A549 (cell line): ENCODE measurements around the gene DNAAF5. TPM values are rescaled to one million over a fixed set of nuclear protein-coding genes. Genes with fewer than 3 reads are reported as not detected.

Experiments
- ATAC-seq, 2 experiments: fragments of 200-7000 bp in 1 of 2; fragments of >200 bp in 1 of 2; cut with Nextera tagmentation in 1 of 2; cut with Tn5 transposase in 1 of 2; 3 replicates each; pipeline versions ENCODE4 v1.8.0 to v1.9.1; 2018 to 2020; ENCODE audit warnings: mild to moderate bottlenecking in 1 of 2, moderate library complexity in 1 of 2
- CTCF ChIA-PET: fragments of 300-600 bp; sonication (Branson Sonifier 250); formaldehyde crosslinking; extraction: SDS; loops from one replicate; lab custom pipeline; 2021; ENCODE audit warnings: antibody characterized with exemption, inconsistent platforms; lab: Yijun Ruan, JAX
- POLR2A ChIA-PET: fragments of 350-600 bp; formaldehyde crosslinking; extraction: SDS; loops from one replicate; lab custom pipeline; 2021; ENCODE audit warnings: antibody characterized with exemption, inconsistent platforms; lab: Yijun Ruan, JAX
- DNase-seq, 2 experiments: peaks; one replicate each; pipeline versions ENCODE4 v3.0.0 to v3.0.0-alpha.2; 2011 to 2016; ENCODE audit warnings: low read depth in 1 of 2, low spot score in 1 of 2
- FAIRE-seq: peaks from 2 replicates; lab custom pipeline; 2011; peaks lifted over from hg19 to GRCh38; lab: Jason Lieb, UNC
- H3K27ac ChIP-seq, 2 experiments: fragments of >200 bp; sonication (Bioruptor Twin); formaldehyde crosslinking; 3 replicates each; pipeline ENCODE4 v1.5.1; 2016 to 2017
- H3K4me1 ChIP-seq: fragments of >200 bp; sonication (Bioruptor Twin); formaldehyde crosslinking; 3 replicates; pipeline ENCODE4 v1.6.1; 2016
- H3K4me2 ChIP-seq: fragments of >200 bp; sonication (Bioruptor Twin); formaldehyde crosslinking; 3 replicates; pipeline ENCODE4 v1.6.1; 2016
- H3K4me3 ChIP-seq: fragments of >200 bp; sonication (Bioruptor Twin); formaldehyde crosslinking; 3 replicates; pipeline ENCODE4 v1.5.1; 2016
- H3K9me3 ChIP-seq: fragments of >200 bp; sonication (Bioruptor Twin); formaldehyde crosslinking; 3 replicates; pipeline ENCODE4 v1.6.1; 2016
- CEBPB ChIP-seq, 2 experiments: fragments of >200 bp in 1 of 2; sonication (Bioruptor Twin) in 1 of 2; formaldehyde crosslinking in 1 of 2; IDR thresholded peaks; 2 replicates each; pipeline ENCODE4 v1.6.1; 2012 to 2016
- CHD4 ChIP-seq: fragments of 200-600 bp; sonication (generic); IDR thresholded peaks from 2 replicates; pipeline ENCODE4 v1.6.1; 2016; ENCODE audit warnings: antibody characterized with exemption, mild to moderate bottlenecking, borderline replicate concordance
- EHMT2 ChIP-seq: fragments of 200-600 bp; sonication (generic); IDR thresholded peaks from 2 replicates; pipeline ENCODE4 v1.6.1; 2016; ENCODE audit warnings: antibody characterized with exemption, low read depth, mild to moderate bottlenecking, moderate library complexity
- ELK1 ChIP-seq: fragments of 150-350 bp; IDR thresholded peaks from 2 replicates; pipeline ENCODE4 v1.6.1; 2014; ENCODE audit warnings: low read depth, mild to moderate bottlenecking, low read length
- EP300 ChIP-seq, 2 experiments: fragments of >200 bp; sonication (Bioruptor Twin); formaldehyde crosslinking; IDR thresholded peaks; 2 replicates in 1 of 2; 3 replicates in 1 of 2; pipeline ENCODE4 v1.6.1; 2016 to 2017
- FOSL2 ChIP-seq, 2 experiments: fragments of 450-650 bp in 1 of 2; fragments of >200 bp in 1 of 2; sonication (Bioruptor Twin) in 1 of 2; formaldehyde crosslinking; IDR thresholded peaks; 2 replicates each; pipeline versions ENCODE4 v1.5.0 to v1.6.1; 2016 to 2020; ENCODE audit warnings: mild to moderate bottlenecking in 1 of 2, moderate library complexity in 1 of 2
- HEYL ChIP-seq: fragments of 250-450 bp; sonication (Bioruptor Pico); IDR thresholded peaks from 2 replicates; pipeline ENCODE4 v1.8.0; 2021; ENCODE audit warnings: mild to moderate bottlenecking, moderate library complexity
- HOXB13 ChIP-seq: fragments of 250-450 bp; sonication (Bioruptor Pico); IDR thresholded peaks from 2 replicates; pipeline ENCODE4 v1.5.0; 2020; ENCODE audit warnings: low read depth, mild to moderate bottlenecking, moderate library complexity
- KDM1A ChIP-seq: fragments of 200-600 bp; sonication (generic); IDR thresholded peaks from 2 replicates; pipeline ENCODE4 v1.6.1; 2016; ENCODE audit warnings: low read depth, mild to moderate bottlenecking
- MAZ ChIP-seq: fragments of 150-350 bp; IDR thresholded peaks from 2 replicates; pipeline ENCODE4 v1.6.1; 2014; ENCODE audit warnings: antibody characterized with exemption, low read depth, low read length, borderline replicate concordance
- NFE2L2 ChIP-seq: fragments of 150-350 bp; conservative IDR thresholded peaks from 2 replicates; pipeline ENCODE4 v1.6.1; 2014; ENCODE audit warnings: low read length
- RAD21 ChIP-seq, 2 experiments: fragments of >200 bp in 1 of 2; sonication (Bioruptor Twin) in 1 of 2; formaldehyde crosslinking in 1 of 2; IDR thresholded peaks in 1 of 2; conservative IDR thresholded peaks in 1 of 2; 2 replicates in 1 of 2; 3 replicates in 1 of 2; pipeline ENCODE4 v1.6.1; 2012 to 2018; ENCODE audit warnings: inconsistent platforms in 1 of 2
- REST ChIP-seq: fragments of 200-600 bp; sonication (generic); IDR thresholded peaks from 2 replicates; pipeline ENCODE4 v1.6.1; 2016; ENCODE audit warnings: antibody characterized with exemption, mild to moderate bottlenecking, moderate library complexity
- RFX5 ChIP-seq: fragments of 450-650 bp; IDR thresholded peaks from 2 replicates; pipeline ENCODE4 v1.7.1; 2014; ENCODE audit warnings: antibody characterized with exemption, mild to moderate bottlenecking, moderate library complexity
- SREBF2 ChIP-seq: fragments of 450-650 bp; IDR thresholded peaks from 2 replicates; pipeline ENCODE4 v1.6.1; 2014; ENCODE audit warnings: mild to moderate bottlenecking, moderate library complexity
- TFCP2L1 ChIP-seq: fragments of 250-450 bp; sonication (Bioruptor Pico); IDR thresholded peaks from 2 replicates; pipeline ENCODE4 v1.5.0; 2021; ENCODE audit warnings: mild to moderate bottlenecking
- ZC3H11A ChIP-seq: fragments of 450-650 bp; IDR thresholded peaks from 2 replicates; pipeline ENCODE4 v1.6.1; 2014; ENCODE audit warnings: antibody characterized with exemption, mild to moderate bottlenecking
- WGBS: methylation state at CpG from one replicate; pipeline ENCODE4 v1.1.6; 2017; ENCODE audit errors: missing lambda C conversion rate; 5-methylcytosine and 5-hydroxymethylcytosine counted together
- polyA plus RNA-seq, 4 experiments: library from polyadenylated mRNA; depleted of rRNA in 3 of 4; stranded (reverse); fragments of >200 nt; fragmentation: RNase III in 1 of 4; extraction: RNeasy Plus Mini Kit Qiagen cat#74134 plus additional on column Dnase treatment in 1 of 4; gene quantifications; 2 replicates in 3 of 4; 3 replicates in 1 of 4; pipeline ENCODE4 v1.2.3, GENCODE V29; 2011 to 2017
- TF ChIP-seq, protein P1 (sequence below): IDR thresholded peaks from 2 replicates; pipeline ENCODE4 v1.6.1; 2012; ENCODE audit warnings: low read depth, borderline replicate concordance
- TF ChIP-seq, protein P2 (sequence below): fragments of 250-450 bp; sonication (Bioruptor Pico); IDR thresholded peaks from 2 replicates; pipeline ENCODE4 v1.5.0; 2021; ENCODE audit warnings: mild to moderate bottlenecking, moderate library complexity, borderline replicate concordance
- TF ChIP-seq, protein P3 (sequence below): fragments of >200 bp; sonication (Bioruptor Twin); formaldehyde crosslinking; IDR thresholded peaks from 3 replicates; pipeline ENCODE4 v1.5.1; 2016

Gene DNAAF5
- polyA plus RNA-seq, 2 of the 4 experiments (the other 2 are of a cell fraction), result 27.8 to 34.7 TPM

DNA sequence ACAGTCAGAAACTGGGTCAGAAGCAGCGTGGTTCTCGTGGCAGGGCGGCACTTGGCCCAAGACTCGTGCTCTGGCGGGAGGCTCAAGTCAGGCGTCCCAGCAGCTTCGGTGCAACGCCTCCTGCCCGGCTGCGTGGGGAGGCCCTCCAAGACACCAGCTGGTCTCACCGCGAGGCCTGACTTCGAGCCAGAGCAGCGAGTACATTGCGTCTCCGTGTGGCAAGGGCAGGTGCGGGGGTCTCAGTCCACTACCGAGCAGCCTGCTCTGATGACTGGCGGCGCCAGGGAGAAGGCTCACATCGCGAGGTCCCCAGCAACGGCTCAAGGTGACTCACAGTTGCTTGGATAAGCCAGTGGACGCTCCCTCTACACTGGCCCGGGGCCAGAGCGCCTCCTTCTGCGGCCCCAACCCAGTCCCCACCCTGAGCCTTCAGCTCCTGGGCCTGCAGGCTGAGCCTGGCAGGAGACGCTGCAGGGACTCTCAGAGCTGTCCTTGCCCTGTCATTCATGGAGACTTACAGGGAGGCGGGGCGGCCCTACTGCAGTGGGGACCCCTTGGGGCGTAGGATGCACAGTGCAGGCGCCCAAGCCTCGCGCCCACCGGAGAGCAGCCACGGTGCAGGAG, 42.5 kb downstream of the DNAAF5 start:
- TF ChIP-seq, protein P1, sequence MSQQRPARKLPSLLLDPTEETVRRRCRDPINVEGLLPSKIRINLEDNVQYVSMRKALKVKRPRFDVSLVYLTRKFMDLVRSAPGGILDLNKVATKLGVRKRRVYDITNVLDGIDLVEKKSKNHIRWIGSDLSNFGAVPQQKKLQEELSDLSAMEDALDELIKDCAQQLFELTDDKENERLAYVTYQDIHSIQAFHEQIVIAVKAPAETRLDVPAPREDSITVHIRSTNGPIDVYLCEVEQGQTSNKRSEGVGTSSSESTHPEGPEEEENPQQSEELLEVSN, result no peak
- TF ChIP-seq EP300 (IDR thresholded peaks at IDR 0.05), result no peak
- TF ChIP-seq EHMT2, result no peak
- TF ChIP-seq ZC3H11A, result no peak
- no peak for TF ChIP-seq NFE2L2
- DNase-seq (no peak), FAIRE-seq (no peak), ATAC-seq (peak in 1 of 2 experiments; percentile 43; a peak in 3 of 6 replicates)
- no peak overlapping the region for H3K4me3 ChIP-seq
- peaks cover 9% of the 10 kb centered on the region; the same call in 2 of the 3 replicates for H3K4me1 ChIP-seq
- ChIA-PET POLR2A (no interaction called here), CTCF (interaction anchor here (0.7 to 2.5 kb wide), 4 partner anchors 41 to 448 kb away, joined by 3 to 9 read pairs (median 3); no protein-coding TSS in a partner anchor)
- no peaks in the 10 kb centered on the region for H3K9me3 ChIP-seq
- H3K4me2 ChIP-seq, result no peak overlapping the region
- 90% methylated on average over 26 of the region's 36 CpGs for WGBS
- no peak overlapping the region for H3K27ac ChIP-seq

DNA sequence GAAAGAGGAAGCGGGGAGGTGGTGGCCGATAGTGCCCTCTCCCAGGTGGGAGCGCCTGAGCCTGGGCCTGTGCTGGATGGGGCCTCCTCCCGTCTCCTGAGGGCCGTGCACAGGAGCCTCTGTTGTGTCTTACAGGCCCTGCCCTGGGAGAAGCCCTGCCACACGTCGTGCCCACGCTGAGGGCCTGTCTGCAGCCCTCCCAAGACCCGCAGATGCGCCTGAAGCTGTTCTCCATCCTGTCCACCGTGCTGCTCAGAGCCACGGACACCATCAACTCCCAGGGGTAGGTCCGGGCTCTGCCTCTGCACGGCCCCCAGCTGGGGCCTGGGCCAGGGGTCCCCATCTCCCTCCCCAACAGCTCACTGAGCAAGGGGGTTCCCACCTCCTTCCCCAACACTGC, 43.8 kb downstream of the DNAAF5 start:
- no peak overlapping the region for H3K4me2 ChIP-seq
- 94% methylated on average over 12 of the region's 14 CpGs for WGBS
- TF ChIP-seq SREBF2 (no peak), CHD4 (no peak), HOXB13 (no peak), HEYL (CRISPR knock-in tag) (no peak), CEBPB (IDR thresholded peaks at IDR 0.05) (no peak), REST (no peak), ELK1 (no peak), EP300 (IDR thresholded peaks at IDR 0.05) (no peak), FOSL2 (IDR thresholded peaks at IDR 0.05) (no peak), FOSL2 (CRISPR knock-in tag; IDR thresholded peaks at IDR 0.05) (no peak), RFX5 (no peak), MAZ (no peak), RAD21 (conservative IDR thresholded peaks at IDR 0.05 in 1 of 2, IDR thresholded peaks at IDR 0.05 in 1 of 2) (no peak), KDM1A (no peak), TFCP2L1 (CRISPR knock-in tag) (no peak)
- TF ChIP-seq, protein P2, sequence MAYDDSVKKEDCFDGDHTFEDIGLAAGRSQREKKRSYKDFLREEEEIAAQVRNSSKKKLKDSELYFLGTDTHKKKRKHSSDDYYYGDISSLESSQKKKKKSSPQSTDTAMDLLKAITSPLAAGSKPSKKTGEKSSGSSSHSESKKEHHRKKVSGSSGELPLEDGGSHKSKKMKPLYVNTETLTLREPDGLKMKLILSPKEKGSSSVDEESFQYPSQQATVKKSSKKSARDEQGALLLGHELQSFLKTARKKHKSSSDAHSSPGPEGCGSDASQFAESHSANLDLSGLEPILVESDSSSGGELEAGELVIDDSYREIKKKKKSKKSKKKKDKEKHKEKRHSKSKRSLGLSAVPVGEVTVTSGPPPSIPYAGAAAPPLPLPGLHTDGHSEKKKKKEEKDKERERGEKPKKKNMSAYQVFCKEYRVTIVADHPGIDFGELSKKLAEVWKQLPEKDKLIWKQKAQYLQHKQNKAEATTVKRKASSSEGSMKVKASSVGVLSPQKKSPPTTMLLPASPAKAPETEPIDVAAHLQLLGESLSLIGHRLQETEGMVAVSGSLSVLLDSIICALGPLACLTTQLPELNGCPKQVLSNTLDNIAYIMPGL (CRISPR knock-in tag), result no peak
- TF ChIP-seq, protein P1, result no peak
- TF ChIP-seq, protein P3, sequence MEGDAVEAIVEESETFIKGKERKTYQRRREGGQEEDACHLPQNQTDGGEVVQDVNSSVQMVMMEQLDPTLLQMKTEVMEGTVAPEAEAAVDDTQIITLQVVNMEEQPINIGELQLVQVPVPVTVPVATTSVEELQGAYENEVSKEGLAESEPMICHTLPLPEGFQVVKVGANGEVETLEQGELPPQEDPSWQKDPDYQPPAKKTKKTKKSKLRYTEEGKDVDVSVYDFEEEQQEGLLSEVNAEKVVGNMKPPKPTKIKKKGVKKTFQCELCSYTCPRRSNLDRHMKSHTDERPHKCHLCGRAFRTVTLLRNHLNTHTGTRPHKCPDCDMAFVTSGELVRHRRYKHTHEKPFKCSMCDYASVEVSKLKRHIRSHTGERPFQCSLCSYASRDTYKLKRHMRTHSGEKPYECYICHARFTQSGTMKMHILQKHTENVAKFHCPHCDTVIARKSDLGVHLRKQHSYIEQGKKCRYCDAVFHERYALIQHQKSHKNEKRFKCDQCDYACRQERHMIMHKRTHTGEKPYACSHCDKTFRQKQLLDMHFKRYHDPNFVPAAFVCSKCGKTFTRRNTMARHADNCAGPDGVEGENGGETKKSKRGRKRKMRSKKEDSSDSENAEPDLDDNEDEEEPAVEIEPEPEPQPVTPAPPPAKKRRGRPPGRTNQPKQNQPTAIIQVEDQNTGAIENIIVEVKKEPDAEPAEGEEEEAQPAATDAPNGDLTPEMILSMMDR, result no peak
- POLR2A ChIA-PET, result no interaction called here
- H3K27ac ChIP-seq, result peak overlapping the region in 1 of 2 experiments; percentile 53; a peak in 2 of 6 replicates
- H3K4me3 ChIP-seq, result no peak overlapping the region
- CTCF ChIA-PET, result interaction anchor here (0.6 to 2.3 kb wide), 4 partner anchors 18 to 449 kb away, joined by 3 to 9 read pairs (median 4); no protein-coding TSS in a partner anchor
- H3K9me3 ChIP-seq, result no peaks in the 10 kb centered on the region
- peaks cover 9% of the 10 kb centered on the region; the same call in 2 of the 3 replicates for H3K4me1 ChIP-seq
- ATAC-seq (no peak), FAIRE-seq (no peak), DNase-seq (no peak)
